HPDE6-E6E7 (cell line): ENCODE results near the gene FAM228A.
"Not testable (repeated sequence)": the region's sequence is repeated elsewhere in the genome, so short reads cannot be mapped to it uniquely, and the experiment has no call there.

Experiments used
- DNase-seq: peaks from one replicate; pipeline ENCODE4 v3.0.0; 2011; ENCODE audit warnings: missing footprints; ENCODE audit errors: extremely low spot score

Gene FAM228A

DNA sequence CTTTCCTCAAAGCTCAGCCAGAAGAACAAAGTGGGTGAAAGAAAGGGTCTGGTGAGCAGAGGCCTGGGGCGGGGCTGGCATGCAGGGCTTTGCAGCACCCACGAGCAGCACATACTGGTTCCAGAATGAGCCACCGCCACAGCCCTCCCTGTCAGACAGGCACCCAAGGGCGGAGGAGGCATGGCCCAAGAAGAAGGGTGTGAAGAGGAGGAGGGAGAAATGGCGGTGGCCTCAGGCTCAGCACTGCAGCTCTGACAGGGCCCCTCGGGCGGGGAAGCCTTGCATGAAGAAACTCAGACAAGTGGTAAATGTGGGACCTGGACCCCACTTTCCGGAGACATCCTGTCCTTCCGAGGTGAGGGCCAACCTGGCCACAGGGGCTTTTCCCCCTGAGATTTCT lies 15.7 kb downstream of the FAM228A start:
- no peak for DNase-seq

DNA sequence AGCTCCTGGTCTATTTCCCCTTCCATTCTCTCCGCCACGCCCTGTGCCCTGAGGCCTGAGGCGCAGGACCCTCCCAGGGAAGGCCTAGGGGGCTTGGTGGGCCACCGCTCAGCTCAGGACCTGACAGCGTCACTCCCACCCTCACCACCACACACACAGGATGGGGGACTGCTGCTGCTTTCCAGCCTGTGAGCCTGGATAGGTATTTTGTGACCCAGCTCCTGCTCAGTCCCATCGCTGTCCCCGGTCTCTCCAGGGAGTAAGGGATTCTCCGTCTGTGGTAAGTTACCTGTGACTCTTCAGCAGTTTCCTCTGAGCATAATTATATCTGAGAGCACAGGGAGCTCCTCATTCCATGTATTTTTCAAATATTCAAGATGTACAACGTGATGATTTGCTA lies 16.3 kb downstream of the FAM228A start:
- DNase-seq = no peak

DNA sequence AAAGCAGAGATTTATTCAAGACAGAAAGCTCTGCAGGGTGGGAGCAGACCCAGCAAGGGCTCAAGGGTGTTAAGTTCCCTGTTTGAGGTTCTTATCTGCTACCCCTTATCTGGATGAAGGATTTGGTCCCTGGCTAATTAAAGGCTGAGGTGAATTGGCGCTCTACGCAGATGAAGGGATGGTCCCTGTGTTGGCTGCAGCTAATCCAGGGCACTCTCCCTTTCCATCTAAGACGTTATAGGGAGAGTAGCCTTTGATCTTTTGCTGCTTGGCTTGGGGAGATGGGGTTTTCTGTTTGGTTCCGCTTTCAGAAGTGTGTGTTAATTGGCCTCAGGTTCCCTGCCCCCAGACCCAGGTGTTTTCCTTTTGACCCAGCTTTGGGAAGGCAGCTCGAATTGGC lies 17.0 kb downstream of the FAM228A start:
- DNase-seq = no peak

DNA sequence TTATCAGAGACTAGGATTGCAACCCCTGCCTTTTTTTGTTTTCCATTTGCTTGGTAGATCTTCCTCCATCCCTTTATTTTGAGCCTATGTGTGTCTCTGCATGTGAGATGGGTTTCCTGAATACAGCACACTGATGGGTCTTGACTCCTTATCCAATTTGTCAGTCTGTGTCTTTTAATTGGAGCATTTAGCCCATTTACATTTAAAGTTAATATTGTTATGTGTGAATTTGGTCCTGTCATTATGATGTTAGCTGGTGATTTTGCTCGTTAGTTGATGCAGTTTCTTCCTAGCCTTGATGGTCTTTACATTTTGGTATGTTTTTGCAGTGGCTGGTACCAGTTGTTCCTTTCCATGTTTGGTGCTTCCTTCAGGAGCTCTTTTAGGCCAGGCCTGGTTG lies 22.4 kb downstream of the FAM228A start:
- DNase-seq = not testable (repeated sequence)

DNA sequence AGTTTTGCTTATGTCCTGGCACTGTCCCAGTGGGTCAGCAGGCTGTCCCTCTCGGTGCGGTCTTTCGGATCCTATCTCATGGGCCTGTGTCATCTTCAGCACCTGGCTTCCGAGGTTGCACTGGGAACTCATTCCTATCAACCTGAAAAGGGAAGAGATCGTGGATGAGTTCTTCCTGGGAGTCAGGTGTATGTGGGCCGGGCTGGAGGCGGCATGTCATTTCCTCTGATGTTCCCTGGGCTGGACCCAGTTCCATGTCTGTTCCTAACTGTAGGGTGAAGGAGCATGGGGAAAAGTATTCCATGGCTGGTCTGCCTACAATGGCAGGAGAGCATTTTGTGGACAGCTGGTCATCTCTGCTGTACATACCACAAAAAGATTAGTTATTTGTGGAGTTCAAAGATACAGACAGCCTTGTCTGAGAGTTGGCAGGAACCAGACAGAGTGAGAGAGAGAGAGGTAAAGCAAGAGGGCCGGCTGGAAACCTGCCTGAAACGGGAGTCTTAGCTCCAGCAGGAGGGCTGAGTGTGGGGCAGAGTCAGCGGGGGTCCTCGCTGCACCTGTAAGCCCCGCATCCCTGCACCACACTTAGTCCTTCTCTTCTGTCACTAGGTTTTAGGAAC lies 25.2 kb downstream of the FAM228A start:
- DNase-seq = no peak

DNA sequence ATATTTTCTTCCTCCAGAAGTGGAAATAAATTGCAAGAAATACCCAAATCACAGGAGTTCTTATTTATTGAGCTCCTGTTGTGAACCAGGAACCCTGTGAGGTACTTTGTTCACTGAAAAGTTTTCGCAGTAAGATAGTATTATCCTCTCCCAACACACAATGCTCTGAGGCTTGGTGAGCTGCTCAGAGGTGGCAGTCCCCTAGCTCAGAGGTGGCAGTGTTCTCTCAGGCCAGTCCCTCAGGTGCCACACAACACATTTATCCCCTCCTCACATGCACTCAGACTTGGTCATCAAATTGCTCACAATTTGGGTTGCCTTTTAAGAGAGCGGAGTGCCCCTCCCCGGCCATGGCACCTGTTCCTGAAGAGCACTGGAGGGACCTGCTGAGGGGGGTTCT lies 25.9 kb downstream of the FAM228A start:
- no peak for DNase-seq

DNA sequence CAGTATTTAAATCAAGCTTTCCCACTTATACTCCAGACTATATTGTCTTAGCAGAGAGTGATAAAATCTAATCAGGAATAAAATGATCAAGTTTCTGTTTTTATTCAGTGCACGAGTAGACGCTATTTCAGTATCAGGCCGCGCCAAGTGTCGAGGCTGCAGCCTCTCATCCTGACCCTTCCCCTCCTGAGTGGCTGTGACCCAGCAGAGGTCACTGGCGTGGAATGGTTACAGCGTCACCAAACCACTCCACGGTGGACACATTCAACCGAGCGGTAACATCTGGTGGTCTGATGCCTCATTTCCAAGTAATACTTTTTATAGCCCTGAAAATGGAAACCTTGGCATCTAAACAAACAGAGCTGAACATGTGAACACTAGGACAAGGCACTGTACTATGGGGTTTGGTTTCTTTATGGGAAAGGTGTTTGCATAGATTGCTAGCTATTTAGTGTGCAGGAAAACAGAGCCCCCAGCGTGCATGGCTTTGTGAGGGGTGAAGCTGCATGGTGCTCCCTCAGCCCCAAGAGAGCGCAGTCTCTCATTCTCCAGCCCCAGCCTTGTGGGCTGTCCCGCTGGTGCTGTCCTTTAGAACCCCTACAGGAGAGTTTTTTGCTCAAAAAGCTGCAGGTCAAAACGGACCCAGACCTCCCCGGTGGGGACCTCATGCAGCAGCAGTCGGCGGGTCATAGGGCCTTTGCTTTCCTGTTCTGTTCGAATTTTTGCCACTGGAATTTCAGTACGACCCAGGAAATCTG lies 28.4 kb downstream of the FAM228A start:
- no peak for DNase-seq

DNA sequence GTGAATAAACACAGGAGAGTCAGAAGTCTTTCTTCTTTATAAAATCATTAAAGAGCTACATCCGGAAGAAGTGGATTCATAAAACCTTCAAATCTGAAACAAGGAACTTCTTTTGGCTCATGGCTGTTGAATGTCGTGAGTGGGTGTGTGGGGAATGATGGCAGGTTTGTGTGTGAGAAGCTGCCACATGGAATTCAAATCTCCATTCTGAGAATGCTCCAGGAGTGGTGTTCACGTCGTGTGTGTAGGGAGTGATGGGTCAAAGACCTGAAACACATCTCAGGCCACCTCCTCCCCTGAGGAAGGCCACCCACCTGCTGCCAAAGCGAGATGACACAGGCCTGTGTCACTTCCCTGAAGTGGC lies 28.9 kb downstream of the FAM228A start:
- DNase-seq = no peak

DNA sequence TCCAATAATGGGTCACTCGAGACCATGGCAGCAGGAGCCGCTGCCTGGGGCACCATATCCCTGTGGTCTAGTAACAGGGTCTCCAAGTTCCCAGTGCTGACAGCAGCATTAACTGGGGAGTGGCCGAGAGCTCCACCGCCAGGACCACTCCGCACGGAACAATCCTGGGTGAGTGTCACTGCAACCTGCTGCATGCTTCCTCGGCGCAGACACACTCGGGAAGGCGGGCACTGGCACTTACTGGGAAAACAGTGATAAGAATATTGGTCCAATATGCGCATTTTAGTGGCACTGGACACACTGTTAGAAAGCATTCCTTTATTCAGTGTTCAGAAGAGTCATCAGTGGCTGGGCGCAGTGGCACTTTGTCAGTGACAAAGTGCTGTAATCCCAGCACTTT lies 29.7 kb downstream of the FAM228A start:
- DNase-seq = no peak

DNA sequence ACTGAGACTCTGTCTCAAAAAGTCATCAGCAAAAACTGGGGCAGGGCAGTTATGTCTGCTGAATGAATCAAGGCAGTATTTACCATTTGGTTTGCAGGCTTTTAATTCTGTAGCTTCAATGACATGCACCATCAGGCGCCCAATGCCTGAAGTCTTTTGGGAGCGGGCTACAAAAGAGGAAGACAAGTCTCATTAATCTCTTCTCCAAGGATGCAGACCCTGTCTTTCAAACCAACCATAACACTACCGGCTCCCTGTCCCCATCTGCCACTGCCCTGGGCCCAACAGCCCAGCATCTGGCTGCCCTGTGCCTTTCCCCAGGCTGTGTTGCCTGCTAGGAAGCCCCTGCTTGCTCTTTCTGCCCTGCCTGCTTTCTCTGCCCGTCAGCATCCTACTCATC lies 30.3 kb downstream of the FAM228A start:
- no peak for DNase-seq

DNA sequence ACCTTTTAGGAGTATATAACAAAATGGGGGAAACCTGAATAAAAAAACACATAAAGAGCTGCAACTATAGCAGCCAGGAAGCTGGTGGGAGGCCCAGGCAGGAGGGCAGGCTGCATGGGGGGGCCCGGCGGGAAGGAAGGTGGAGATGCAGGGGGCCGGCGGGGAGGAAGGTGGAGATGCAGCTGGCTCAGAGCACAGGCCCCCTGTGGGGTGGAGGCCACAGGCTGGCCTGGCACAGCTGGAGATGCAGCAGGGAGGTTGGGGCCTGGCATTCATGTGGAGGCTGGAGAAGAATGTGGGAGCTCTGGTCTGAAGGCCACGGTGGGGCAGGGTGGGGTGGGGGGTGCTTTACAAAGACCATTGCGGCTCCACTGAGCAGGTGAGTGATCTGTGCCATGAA lies 31.4 kb downstream of the FAM228A start:
- no peak for DNase-seq

DNA sequence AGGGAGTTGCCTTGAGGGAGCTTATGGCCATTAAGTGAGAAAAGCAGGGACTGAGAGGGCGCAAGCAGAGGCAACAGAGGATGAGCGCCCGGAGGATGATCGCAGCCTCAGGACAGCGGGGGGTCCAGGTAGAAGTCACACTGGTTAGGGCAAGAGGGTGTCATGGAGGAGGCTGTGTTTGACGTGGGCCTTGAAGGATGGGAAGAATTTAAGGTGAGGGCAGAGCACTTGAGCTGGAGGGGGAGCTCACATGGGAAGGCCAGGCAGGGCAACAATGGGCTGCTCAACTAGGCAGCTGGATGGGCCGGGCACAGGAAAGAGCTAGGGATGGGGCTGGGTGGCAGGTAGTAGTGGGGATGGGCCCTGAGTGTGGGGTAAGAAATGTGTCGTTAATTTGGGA lies 31.9 kb downstream of the FAM228A start:
- no peak for DNase-seq

DNA sequence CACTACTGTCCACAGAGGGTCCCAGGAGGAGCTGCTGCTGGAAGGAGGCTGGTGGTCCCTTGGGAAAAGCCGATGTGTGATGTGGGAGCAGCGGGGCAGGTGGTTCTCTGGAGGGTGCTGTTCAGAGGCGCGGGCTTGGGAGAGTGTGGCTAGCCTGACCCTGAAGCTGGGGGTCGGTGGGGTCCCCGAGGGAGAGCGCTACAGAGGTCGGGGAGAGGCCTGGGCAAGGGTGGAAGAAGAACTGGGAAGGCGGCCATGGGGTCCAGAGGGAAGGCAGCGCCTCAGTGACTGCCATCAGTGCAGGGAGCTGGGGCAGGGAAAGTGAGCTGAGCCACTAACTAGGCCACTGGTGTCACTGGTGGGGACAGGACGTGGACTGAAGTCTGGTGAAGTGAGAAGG lies 32.5 kb downstream of the FAM228A start:
- no peak for DNase-seq

DNA sequence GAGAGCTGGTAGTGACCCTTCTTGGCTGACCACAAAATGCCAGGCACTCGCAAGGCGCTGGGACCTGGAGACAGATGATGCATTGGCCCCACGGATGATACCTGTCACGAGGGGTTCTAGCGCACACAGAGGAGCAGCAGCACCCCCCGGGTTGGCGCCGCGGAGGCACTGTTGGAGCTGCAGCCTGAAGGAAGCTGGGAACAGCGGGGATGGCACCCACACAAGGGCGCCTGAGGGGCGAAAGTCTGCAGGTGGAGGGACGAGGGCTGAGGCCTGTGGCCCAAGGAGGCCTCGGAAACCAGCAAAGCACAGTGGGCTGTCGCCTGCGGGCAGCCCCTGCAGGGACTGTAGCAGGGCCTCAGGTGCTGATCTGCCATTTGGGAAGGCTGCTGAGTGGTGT lies 33.6 kb downstream of the FAM228A start:
- no peak for DNase-seq

DNA sequence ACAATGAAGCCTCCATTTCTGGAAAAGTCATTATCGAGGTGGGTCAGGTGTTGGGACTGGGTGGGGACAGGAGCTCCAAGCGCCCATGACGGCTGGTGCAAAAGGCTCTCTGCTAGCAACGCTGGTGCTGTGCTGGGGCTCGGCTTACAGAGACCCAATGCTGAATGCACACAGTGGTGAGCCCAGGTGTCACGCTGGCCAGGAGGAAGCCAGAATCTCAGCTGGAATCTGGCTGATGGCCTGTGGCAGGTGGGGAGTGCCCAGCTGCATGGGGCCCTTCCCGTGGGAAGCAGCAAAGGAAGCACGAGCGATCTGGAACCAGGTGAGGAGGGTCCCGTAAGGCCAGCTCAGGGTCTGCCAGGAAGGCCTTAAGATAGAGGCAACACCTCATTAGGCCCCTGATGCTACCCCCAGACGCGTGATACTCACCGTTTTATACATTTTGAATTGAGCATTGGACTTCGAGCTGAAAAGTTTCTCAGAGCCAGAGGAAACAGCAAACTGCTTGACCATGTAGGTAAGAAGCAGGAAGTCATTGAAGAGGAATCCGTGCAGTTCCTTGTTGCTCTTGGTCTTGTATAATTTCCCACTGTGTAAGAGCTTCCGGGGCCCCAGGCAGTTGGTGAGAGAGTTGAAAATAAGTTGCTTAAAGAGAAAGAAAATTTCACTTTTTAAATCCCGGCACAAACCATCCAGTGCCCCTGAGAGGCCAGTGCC lies 34.7 kb downstream of the FAM228A start:
- DNase-seq = no peak

DNA sequence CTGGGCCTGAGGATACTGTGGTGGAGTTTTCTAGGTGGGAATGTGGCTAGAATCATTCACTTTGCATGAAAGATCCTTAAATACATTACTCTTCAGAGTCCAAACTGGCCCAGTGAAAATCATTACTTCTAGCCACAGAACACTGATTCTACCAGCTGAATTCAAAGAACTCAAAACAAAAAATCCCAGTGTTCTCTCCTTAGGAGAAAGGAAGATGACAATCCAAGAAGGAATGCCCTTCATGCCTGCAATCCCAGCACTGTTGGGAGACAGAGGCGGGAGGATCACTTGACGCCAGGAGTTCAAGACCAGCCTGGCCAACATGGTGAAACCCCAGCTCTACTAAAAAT lies 35.2 kb downstream of the FAM228A start:
- DNase-seq = no peak

DNA sequence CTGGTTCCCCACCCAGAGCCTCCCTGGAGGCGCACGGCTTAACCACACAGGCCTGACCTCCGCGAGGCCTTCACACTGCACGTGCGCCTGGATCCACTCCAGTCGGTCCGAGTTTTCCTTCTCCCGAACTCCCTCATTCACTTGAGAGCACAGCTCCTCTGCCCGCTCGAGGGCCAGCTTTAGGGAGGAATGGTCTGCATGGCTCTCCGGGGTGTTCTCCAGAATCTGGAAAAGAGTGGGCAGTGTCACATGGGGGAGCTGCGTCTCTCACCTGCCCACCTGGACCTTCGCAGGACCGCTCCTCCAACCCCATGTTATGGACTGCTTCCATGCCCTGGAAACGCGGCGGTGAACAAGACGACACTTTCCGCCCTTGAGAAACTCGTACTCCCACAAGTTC lies 35.9 kb downstream of the FAM228A start:
- no peak for DNase-seq

DNA sequence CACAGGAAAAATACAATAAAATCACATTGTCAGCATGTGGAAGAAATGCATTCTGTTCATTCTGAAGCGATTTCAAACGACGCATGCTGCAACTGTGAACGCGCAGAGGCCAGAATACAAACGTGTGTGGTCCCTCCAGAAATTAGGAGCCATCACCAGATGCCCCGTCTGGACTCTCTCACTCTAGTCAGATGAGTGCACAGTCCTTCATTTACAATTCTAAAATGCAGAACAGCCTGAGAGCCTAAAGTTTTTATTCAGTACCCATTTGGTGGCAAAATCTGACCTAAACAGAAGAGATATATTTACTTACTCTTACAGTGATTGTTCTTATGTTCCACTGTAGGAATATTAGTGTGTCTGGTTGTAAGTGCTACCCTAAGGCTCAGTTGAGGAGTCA lies 36.6 kb downstream of the FAM228A start:
- DNase-seq = no peak

DNA sequence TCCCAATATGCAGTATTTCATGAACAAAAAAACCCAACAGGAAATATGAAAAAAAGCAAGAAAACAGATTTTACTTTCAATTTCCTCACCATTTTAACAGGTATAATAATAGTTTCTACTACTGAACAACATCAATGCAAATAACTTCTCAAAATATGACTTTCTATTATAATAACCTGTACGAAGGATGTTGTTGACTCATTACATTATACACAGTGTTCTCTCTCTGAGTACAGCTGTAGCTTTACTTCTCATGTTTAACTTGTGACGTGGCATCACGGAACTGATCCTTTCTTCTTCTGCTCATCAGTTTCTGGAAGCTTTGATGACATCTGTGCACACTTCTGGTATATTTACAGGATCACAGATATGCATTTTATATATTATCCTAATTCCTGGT lies 40.0 kb downstream of the FAM228A start:
- no peak for DNase-seq

DNA sequence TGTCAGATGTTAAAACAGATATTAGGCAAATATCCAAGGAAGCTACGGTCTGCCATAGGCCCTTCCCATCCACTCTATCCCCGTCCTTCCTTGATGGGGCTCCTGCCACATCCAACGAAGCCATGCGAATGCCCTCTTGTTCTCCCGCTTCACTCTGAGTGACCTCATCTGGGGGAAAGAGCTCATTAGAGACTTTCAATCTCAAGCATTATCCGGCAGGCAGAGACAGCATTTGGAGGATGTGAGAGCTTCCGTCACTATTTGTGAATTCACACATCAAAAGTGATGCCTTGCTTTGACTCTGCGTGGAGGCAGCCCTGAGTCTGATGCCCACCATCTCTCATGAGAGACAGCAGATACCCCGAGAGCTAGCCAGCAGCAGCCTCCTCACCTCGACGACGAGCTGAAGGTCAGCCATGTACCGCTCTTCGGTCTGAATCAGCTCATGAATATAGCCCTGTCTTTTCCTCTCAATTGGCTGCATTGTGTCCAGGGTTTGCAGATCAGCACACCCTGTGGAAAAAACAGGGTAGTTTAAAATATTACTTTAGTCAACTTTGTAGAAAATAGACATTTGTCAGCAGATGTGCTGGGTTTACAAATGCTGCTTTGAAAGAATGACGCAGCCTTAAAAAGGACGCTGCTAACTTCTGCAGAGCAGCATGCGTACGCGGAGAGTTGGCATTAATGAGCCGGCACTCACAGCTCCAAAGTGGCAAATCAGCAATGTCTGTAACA lies 45.9 kb downstream of the FAM228A start:
- no peak for DNase-seq

DNA sequence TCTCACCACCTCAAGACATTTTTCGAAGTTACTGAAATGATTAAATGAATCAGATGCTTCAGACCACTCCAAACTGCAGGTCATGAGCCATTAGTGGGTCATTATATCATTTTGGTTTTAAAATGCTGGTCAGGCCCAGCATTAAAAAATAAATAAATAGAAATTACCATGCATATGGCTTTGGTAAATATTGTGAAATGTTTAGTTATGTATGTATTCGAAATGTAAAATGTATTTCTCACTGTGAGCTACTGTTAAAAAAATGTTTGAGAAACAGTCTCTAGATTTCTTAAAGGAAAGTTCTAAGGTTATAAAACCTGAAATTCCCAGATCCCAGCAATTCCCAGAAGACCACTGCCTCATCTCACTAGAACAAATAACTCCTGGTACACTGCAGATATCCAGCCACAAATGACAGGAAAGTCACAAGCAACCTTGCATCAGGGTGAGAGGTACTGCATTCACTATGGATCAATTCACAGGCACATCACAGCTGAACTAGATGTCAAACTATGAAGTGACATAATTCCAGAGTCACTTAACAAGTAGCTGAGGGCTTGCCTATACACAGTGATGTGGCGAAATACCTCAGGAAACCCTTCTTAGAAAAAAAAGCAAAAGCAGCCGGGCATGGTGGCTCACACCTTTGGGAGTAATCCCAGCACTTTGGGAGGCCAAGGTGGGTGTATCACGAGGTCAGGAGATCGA lies 46.6 kb downstream of the FAM228A start:
- no peak for DNase-seq

DNA sequence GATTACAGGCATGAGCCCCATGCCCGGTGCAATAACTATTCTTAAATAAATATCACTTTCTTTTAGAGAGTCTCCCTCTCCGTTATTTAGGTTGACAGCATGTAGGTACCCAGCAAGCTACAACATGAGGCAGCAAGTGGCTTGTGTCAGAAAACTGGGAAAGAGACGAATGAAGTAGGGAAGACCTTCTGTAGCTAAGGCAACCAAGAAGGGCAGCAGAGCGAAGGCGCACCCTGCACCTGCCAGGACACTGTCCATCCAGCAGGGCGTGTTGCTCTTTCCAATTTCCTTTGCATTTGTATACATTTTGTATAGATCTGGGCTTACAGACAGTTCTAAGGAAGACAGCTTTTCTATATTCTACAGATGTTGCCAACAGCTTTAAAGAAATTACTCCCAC lies 48.1 kb downstream of the FAM228A start:
- DNase-seq = no peak
